K562 (cell line): ENCODE results near the gene NDUFC2. TPM values are rescaled to one million over a fixed set of nuclear protein-coding genes. Genes with fewer than 3 reads are reported as not detected.

Experiments
- ATAC-seq: fragments of 200-7000 bp; cut with Tn5 transposase; 3 replicates; pipeline ENCODE4 v1.9.1; 2020; ENCODE audit warnings: moderate library complexity
- BruUV-seq: library from RNA; stranded (reverse); fragments of 400-500 nt; replicated peaks from 2 replicates; lab custom pipeline; 2021; lab: Mats Ljungman, UMichigan
- CTCF ChIA-PET: fragments of 300-600 bp; formaldehyde crosslinking; extraction: SDS; loops from one replicate; lab custom pipeline; 2021; ENCODE audit warnings: low intra/inter-chr PET ratio; lab: Yijun Ruan, JAX
- POLR2A ChIA-PET: fragments of 300-600, 350-650 bp; sonication (Branson Sonifier 250); formaldehyde crosslinking; extraction: SDS; loops from one replicate; lab custom pipeline; 2021; ENCODE audit warnings: antibody characterized with exemption, inconsistent platforms; lab: Yijun Ruan, JAX
- DNase-seq, 4 experiments: peaks; one replicate each; pipeline versions ENCODE4 v3.0.0 to v3.0.0-alpha.2; 2011 to 2018; ENCODE audit warnings: low spot score in 3 of 4, mixed read lengths in 3 of 4; ENCODE audit errors: extremely low read depth in 1 of 4
- FAIRE-seq: peaks from 2 replicates; lab custom pipeline; 2011; peaks lifted over from hg19 to GRCh38; lab: Jason Lieb, UNC
- H2AFZ ChIP-seq: 2 replicates; pipeline ENCODE4 v1.6.0; 2011; ENCODE audit warnings: low read depth, low read length, control low read depth, inconsistent platforms
- H3K27ac ChIP-seq: fragments of 200-600 bp; 3 replicates; pipeline ENCODE4 v1.8.0; 2011; ENCODE audit warnings: low read depth, mild to moderate bottlenecking, control low read depth, inconsistent platforms, low read length, moderate library complexity, mixed read lengths; ENCODE audit errors: extremely low read depth
- H3K27me3 ChIP-seq, 2 experiments: fragments of 300-600 bp in 1 of 2; 2 replicates in 1 of 2; 3 replicates in 1 of 2; pipeline versions ENCODE4 v1.6.0 to v1.8.0; 2011; ENCODE audit warnings: inconsistent platforms in 2 of 2, low read length in 2 of 2, mild to moderate bottlenecking in 1 of 2, mixed read lengths in 1 of 2, moderate library complexity in 1 of 2; ENCODE audit not compliant: control insufficient read depth in 2 of 2, insufficient read depth in 2 of 2
- H3K36me3 ChIP-seq: fragments of 300-600 bp; 3 replicates; pipeline ENCODE4 v1.8.0; 2011; ENCODE audit warnings: mild to moderate bottlenecking, low read length, inconsistent platforms; ENCODE audit not compliant: control insufficient read depth, insufficient read depth
- H3K4me1 ChIP-seq, 2 experiments: fragments of 200-600 bp in 1 of 2; replicated peaks in 1 of 2; 2 replicates in 1 of 2; 3 replicates in 1 of 2; pipeline versions ENCODE4 v1.5.1 to v1.8.0; 2011; ENCODE audit warnings: inconsistent platforms in 2 of 2, low read length in 2 of 2, mild to moderate bottlenecking in 1 of 2, mixed read lengths in 1 of 2, moderate library complexity in 1 of 2; ENCODE audit not compliant: control insufficient read depth in 2 of 2, insufficient read depth in 2 of 2
- H3K4me2 ChIP-seq: 2 replicates; pipeline ENCODE4 v1.6.1; 2011; ENCODE audit warnings: low read length, control low read depth, inconsistent platforms, mixed read lengths; ENCODE audit not compliant: insufficient read depth
- H3K4me3 ChIP-seq: fragments of 200-600 bp; sonication (generic), shearing (Covaris generic); 2 replicates; pipeline ENCODE4 v1.5.1; 2016; ENCODE audit warnings: control low read depth, inconsistent platforms
- H3K79me2 ChIP-seq: fragments of 200-600 bp; 3 replicates; pipeline ENCODE4 v1.8.0; 2011; ENCODE audit warnings: low read length, inconsistent platforms; ENCODE audit not compliant: control insufficient read depth, insufficient read depth
- H3K9ac ChIP-seq, 2 experiments: 2 replicates each; pipeline versions ENCODE4 v1.6.0 to v1.6.1; 2011; ENCODE audit warnings: low read depth in 2 of 2, low read length in 2 of 2, control low read depth in 1 of 2, inconsistent platforms in 1 of 2, mild to moderate bottlenecking in 1 of 2, mixed read lengths in 1 of 2; ENCODE audit not compliant: insufficient read depth in 1 of 2
- H3K9me1 ChIP-seq: one replicate; pipeline ENCODE4 v1.6.0; 2011; ENCODE audit warnings: inconsistent platforms, mild to moderate bottlenecking, low read length, moderate library complexity; ENCODE audit not compliant: control insufficient read depth, insufficient read depth
- H3K9me3 ChIP-seq: replicated peaks from 2 replicates; pipeline ENCODE4 v1.5.1; 2011; ENCODE audit warnings: low read depth, low read length, inconsistent platforms; ENCODE audit not compliant: control insufficient read depth, insufficient read depth
- H4K20me1 ChIP-seq: replicated peaks from 2 replicates; pipeline ENCODE4 v1.6.1; 2011; ENCODE audit warnings: low read length, inconsistent platforms, mixed read lengths; ENCODE audit not compliant: control insufficient read depth, insufficient read depth
- L3MBTL2 ChIP-seq: fragments of 450-650 bp; IDR thresholded peaks from 2 replicates; pipeline ENCODE4 v1.6.1; 2016; ENCODE audit warnings: mild to moderate bottlenecking, moderate library complexity
- MGA ChIP-seq: fragments of 450-650 bp; IDR thresholded peaks from 2 replicates; pipeline ENCODE4 v1.6.1; 2016; ENCODE audit warnings: mild to moderate bottlenecking, moderate library complexity
- PRDM10 ChIP-seq: fragments of 450-650 bp; IDR thresholded peaks from 2 replicates; pipeline ENCODE4 v1.6.1; 2018; ENCODE audit not compliant: partially characterized antibody
- THRAP3 ChIP-seq: fragments of 450-650 bp; IDR thresholded peaks from 2 replicates; pipeline ENCODE4 v1.6.1; 2016; ENCODE audit warnings: mild to moderate bottlenecking, inconsistent platforms, borderline replicate concordance
- ZNF175 ChIP-seq: fragments of 200-800 bp; sonication (Bioruptor generic); IDR thresholded peaks from 2 replicates; pipeline ENCODE4 v1.6.1; 2016; ENCODE audit warnings: low read depth, mild to moderate bottlenecking, missing genetic modification characterization, missing compliant biosample characterization
- ZNF311 ChIP-seq: fragments of 250-450 bp; sonication (Bioruptor Pico); IDR thresholded peaks from 2 replicates; pipeline ENCODE4 v1.4.0; 2020; ENCODE audit warnings: mild to moderate bottlenecking, moderate library complexity
- WGBS: fragments of 100-300 bp; shearing (Covaris generic); methylation state at CpG from one replicate; pipeline ENCODE4 v1.1.6; 2016; ENCODE audit warnings: low coverage, mixed read lengths; ENCODE audit not compliant: insufficient coverage; ENCODE audit errors: missing lambda C conversion rate; 5-methylcytosine and 5-hydroxymethylcytosine counted together
- in situ Hi-C: fragments of 300-500 bp; cut with MboI; formaldehyde crosslinking; loops from 4 replicates; pipeline ENCODE4 v1.15.0; 2018; ENCODE audit warnings: inconsistent platforms, mixed read lengths
- intact Hi-C: fragments of 100-400 bp; cut with micrococcal nuclease; formaldehyde crosslinking; loops from 2 replicates; pipeline ENCODE4 v1.14.2; 2022
- polyA plus RNA-seq, 8 experiments: library from polyadenylated mRNA; depleted of rRNA in 4 of 8; stranded (reverse) in 5 of 8; unstranded in 3 of 8; fragments of >200 nt; fragmentation: Nextera tagmentation in 2 of 8; fragmentation: Illumina TruSeq in 1 of 8; extraction: Ambion mirVana in 2 of 8; extraction: Trizol in 1 of 8; gene quantifications; 2 replicates each; pipeline versions ENCODE4 v1.2.1 to v1.2.3, GENCODE V29; 2011 to 2014; ENCODE audit warnings: inconsistent platforms in 1 of 8, missing spikeins in 1 of 8
- total RNA-seq, 7 experiments: library from RNA; depleted of rRNA in 6 of 7; stranded (reverse); fragments of >200 nt in 6 of 7; fragmentation: Illumina TruSeq in 2 of 7; extraction: Trizol in 2 of 7; gene quantifications; 2 replicates each; pipeline versions ENCODE4 v1.2.1 to v1.2.3, GENCODE V29; 2011 to 2021; ENCODE audit warnings: low replicate concordance in 1 of 7

Gene NDUFC2
- total and polyA plus RNA-seq, 9 of the 15 experiments (the other 6 are each of a cell fraction or from before 2014, with no cell fraction given) = 168 to 1,119 (median 442) TPM

- ChIA-PET CTCF (no interaction called here), POLR2A (interaction anchor here (0.6 to 1.8 kb wide), 2 partner anchors 14 to 412 kb away, joined by 3 to 4 read pairs; partner anchors contain the start of genes CLNS1A and THRSP)
- BruUV-seq = no TSS peak
- Histone ChIP-seq H3K9me1 (no peaks in the 10 kb centered on the region), H2AFZ (peak overlapping the region; percentile 69), H3K79me2 (no peaks in the 10 kb centered on the region), H3K4me2 (no peak overlapping the region), H3K9me3 (no peaks in the 10 kb centered on the region), H3K4me3 (no peak overlapping the region), H3K9ac (no peak overlapping the region; a peak in 1 of 4 replicates), H4K20me1 (no peaks in the 10 kb centered on the region), H3K4me1 (peaks cover 28 to 39% of the 10 kb centered on the region in 2 experiments), H3K27me3 (no peaks in the 10 kb centered on the region), H3K27ac (no peak overlapping the region), H3K36me3 (no peaks in the 10 kb centered on the region)
- 74% methylated on average over 6 of the region's 8 CpGs for WGBS
- in situ Hi-C loops (no loop called here), intact Hi-C loops (loop anchor here (5.0 to 10.0 kb wide), 3 partner anchors 47 to 395 kb away; partner anchors contain the start of genes AAMDC and RSF1)
- ATAC-seq (no peak), FAIRE-seq (no peak), DNase-seq (no peak)
- peak; percentile 39; the same call in 1 of the 2 replicates for TF ChIP-seq MGA
- no peak for TF ChIP-seq ZNF175
- peak; percentile 94 for TF ChIP-seq PRDM10
- 0 out of 2 replicates have a peak, but pooled peaks have one; percentile 29 for TF ChIP-seq L3MBTL2
- no peak for TF ChIP-seq THRAP3
- TF ChIP-seq ZNF311 (CRISPR knock-in tag) = 0 out of 2 replicates have a peak, but pooled peaks have one; percentile 16
Observed at GRCh38 chr11:78049348-78049747, 30.3 kb downstream of the NDUFC2 start.
